Ovary (tissue), 10 donors: ENCODE measurements around the gene GPR158. TPM values are rescaled to one million over a fixed set of nuclear protein-coding genes. Genes with fewer than 3 reads are reported as not detected.

Experiments
- DNase-seq, 5 donors: peaks; one replicate each; pipeline ENCODE4 v3.0.0-alpha.2; 2019 to 2020
- H3K27ac ChIP-seq, 2 donors: fragments of 200-600 bp; one replicate each; pipeline versions ENCODE4 v1.5.1 to v1.8.0; 2019 to 2022
- H3K27me3 ChIP-seq: fragments of 200-600 bp; one replicate; pipeline ENCODE4 v1.8.0; 2022
- H3K36me3 ChIP-seq: fragments of 200-600 bp; sonication (generic); one replicate; pipeline ENCODE4 v1.5.1; 2019
- H3K4me1 ChIP-seq: one replicate; pipeline ENCODE4 v1.8.1; 2013; ENCODE audit warnings: mild to moderate bottlenecking, moderate library complexity; ENCODE audit not compliant: insufficient read depth
- H3K4me3 ChIP-seq: fragments of 200-600 bp; sonication (generic); one replicate; pipeline ENCODE4 v1.5.1; 2017
- H3K9me3 ChIP-seq, 2 donors: fragments of 200-600 bp in 1 of 2; sonication (generic) in 1 of 2; one replicate each; pipeline versions ENCODE4 v1.5.1 to v1.8.1; 2013 to 2019; ENCODE audit warnings: mild to moderate bottlenecking in 1 of 2, moderate library complexity in 1 of 2
- CTCF ChIP-seq, 3 donors: fragments of 450-650 bp in 2 of 3; fragments of 200-600 bp in 1 of 3; IDR thresholded peaks; one replicate each; pipeline versions ENCODE4 v1.5.1 to v1.8.0; 2016 to 2022; ENCODE audit warnings: antibody characterized with exemption in 3 of 3, mild to moderate bottlenecking in 1 of 3
- EP300 ChIP-seq: sonication (generic); formaldehyde crosslinking; IDR thresholded peaks from one replicate; pipeline ENCODE4 v1.6.1; 2017; ENCODE audit warnings: antibody characterized with exemption
- POLR2A ChIP-seq: fragments of 450-650 bp; IDR thresholded peaks from one replicate; pipeline ENCODE4 v1.6.1; 2017; ENCODE audit warnings: antibody characterized with exemption, mild to moderate bottlenecking, moderate library complexity
- WGBS, 3 donors: extraction: QIAGEN DNeasy Blood & Tissue Kit in 1 of 3; methylation state at CpG; one replicate each; pipeline versions ENCODE4 v1.1.5 to v1.1.7; 2013 to 2017; 5-methylcytosine and 5-hydroxymethylcytosine counted together
- intact Hi-C, 4 donors: fragments of 100-400 bp; cut with DNase I; formaldehyde crosslinking; loops; one replicate each; pipeline versions ENCODE4 v1.11.0 to v1.15.1; 2022 to 2023
- long read RNA-seq, 3 donors: library from polyadenylated mRNA in 2 of 3; unstranded in 2 of 3; transcript quantifications; one replicate each; pipeline ENCODE4 v2.0.0 and lab custom pipeline, GENCODE V29; 2021 to 2026
- polyA plus RNA-seq, 2 donors: library from polyadenylated mRNA; stranded (reverse); fragments of 200-250 nt in 1 of 2; fragments of 350-450 nt in 1 of 2; fragmentation: Illumina TruSeq in 1 of 2; extraction: RNeasy Lipid Tissue Mini Kit (QIAGEN cat#74804) in 1 of 2; gene quantifications; one replicate each; pipeline ENCODE4 v1.2.3, GENCODE V29; 2013 to 2014
- total RNA-seq, 7 donors: library from RNA; depleted of rRNA in 2 of 7; stranded (reverse); fragments of >200 nt in 2 of 7; fragmentation: NEBNext Ultra II Directional in 3 of 7; extraction: Animal tissue kit (Norgen Biotek cat#: 25700) in 3 of 7; gene quantifications; one replicate each; pipeline versions ENCODE4 v1.1.0 to v1.2.4, GENCODE V29; 2016 to 2023
- donor health status: DM: no; HTN: no; CAD: no; lungs with moderate emphysema.
- donor health status: DM: no; HTN: no; CAD: no.
- donor health status: Bipolar disorder and iron deficiency.
- donor health status: DM: yes; HTN: yes; CAD: no.
- donor health status: DM: no; HTN: no; CAD: no.
- donor health status: DM: yes; HTN: yes; CAD: no.

Gene GPR158
- total RNA-seq = under 1 TPM in 6 of 7 donors, not detected in 1; 0.10 to 0.47 (median 0.20) TPM
- under 1 TPM; 0.13 to 0.22 TPM for polyA plus RNA-seq
- long read RNA-seq, donor 1 = 0 reads
- long read RNA-seq, donor 2 = 0 reads
- long read RNA-seq, donor 3 = 0 reads

- TF ChIP-seq EP300 = no peak
- TF ChIP-seq CTCF (IDR thresholded peaks at IDR 0.05) = no peak
- TF ChIP-seq POLR2A = no peak
- peak within 1 kb of the TSS; percentile 24 for H3K4me3 ChIP-seq
- no peaks in the 10 kb centered on the region for H3K36me3 ChIP-seq
- intact Hi-C loops = no loop called here
- H3K27ac ChIP-seq = no peak within 1 kb of the TSS
- H3K27me3 ChIP-seq = no peaks in the 10 kb centered on the region
- no peaks in the 10 kb centered on the region for H3K9me3 ChIP-seq
- H3K4me1 ChIP-seq = peaks cover 6% of the 10 kb centered on the region
- peak; percentile 74 to 86 (median 85) for DNase-seq
- WGBS, 3 donors = 1 to 2% (median 1%) methylated on average over 68 to 83 of the region's 83 CpGs
Measured at GRCh38 chr10:25174461-25175230, at the start of gene GPR158. GPR158 (plus strand) TSS chr10:25175001; CDS start chr10:25175421, 420 bp downstream.

- 20 to 24% (median 21%) methylated on average over 7 of the region's 7 CpGs for WGBS, 3 donors
Measured at GRCh38 chr10:25125201-25125611, 49.6 kb upstream of the GPR158 start.

DNA sequence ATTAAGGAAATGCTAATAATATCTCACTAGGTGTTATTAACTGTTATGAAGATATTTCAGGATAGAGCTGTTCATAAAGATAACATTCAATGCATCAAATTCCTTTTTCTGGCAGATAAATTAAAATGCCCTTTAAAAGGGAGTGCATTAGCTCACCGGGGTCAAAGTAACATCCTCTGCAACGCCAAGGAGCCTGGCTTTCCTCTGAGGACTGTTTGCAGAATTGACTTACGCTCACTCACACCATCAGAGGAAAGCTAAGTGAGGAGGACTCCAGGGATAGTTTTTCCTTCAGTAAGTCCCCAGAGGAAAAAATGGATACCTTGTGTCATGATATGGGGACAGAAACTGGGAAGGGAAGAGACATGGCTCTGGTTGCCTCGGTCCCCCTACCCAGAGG is 45.2 kb upstream of the GPR158 start:
- Histone ChIP-seq H3K4me3 (no peak overlapping the region), H3K36me3 (no peaks in the 10 kb centered on the region), H3K4me1 (no peaks in the 10 kb centered on the region), H3K27me3 (no peaks in the 10 kb centered on the region), H3K27ac (no peak overlapping the region), H3K9me3 (no peaks in the 10 kb centered on the region)
- 45 to 51% (median 46%) methylated on average over 4 of the region's 4 CpGs for WGBS, 3 donors
- intact Hi-C loops = no loop called here
- no peak for DNase-seq
- TF ChIP-seq POLR2A (no peak), CTCF (IDR thresholded peaks at IDR 0.05) (no peak), EP300 (no peak)

More at GRCh38 chr10:25125201-25125611, 49.6 kb upstream of the GPR158 start:
- Histone ChIP-seq H3K27me3 (no peaks in the 10 kb centered on the region), H3K9me3 (no peaks in the 10 kb centered on the region), H3K4me3 (no peak overlapping the region), H3K4me1 (no peaks in the 10 kb centered on the region), H3K36me3 (no peaks in the 10 kb centered on the region), H3K27ac (no peak overlapping the region)
- TF ChIP-seq EP300 = no peak
- no peak for TF ChIP-seq POLR2A
- no peak for TF ChIP-seq CTCF (IDR thresholded peaks at IDR 0.05)
- no peak for DNase-seq
- intact Hi-C loops = no loop called here

GRCh38 chr10:25130906-25131305 is 43.9 kb upstream of the GPR158 start:
- TF ChIP-seq CTCF (IDR thresholded peaks at IDR 0.05) (no peak), EP300 (no peak), POLR2A (no peak)
- WGBS, 3 donors = 61 to 79% (median 65%) methylated on average over 4 of the region's 4 CpGs
- DNase-seq = no peak
- intact Hi-C loops = no loop called here
- H3K4me3 ChIP-seq = no peak overlapping the region
- no peak overlapping the region for H3K27ac ChIP-seq
- H3K27me3 ChIP-seq = no peaks in the 10 kb centered on the region
- H3K4me1 ChIP-seq = no peaks in the 10 kb centered on the region
- no peaks in the 10 kb centered on the region for H3K36me3 ChIP-seq
- H3K9me3 ChIP-seq = no peaks in the 10 kb centered on the region
